ENCODE measurements around the gene MKRN2. TPM values are rescaled to one million over a fixed set of nuclear protein-coding genes. Genes with fewer than 3 reads are reported as not detected.

Gene MKRN2
- total RNA-seq, result 10 to 100 TPM; 37.7 to 43.7 (median 37.8) TPM

GRCh38 chr3:12556690-12557472, at the start of gene MKRN2:
Gene MKRN2, plus strand, starts transcription at chr3:12557087. Its CDS starts 64 bp downstream, at chr3:12557151.
- H3K4me3 Mint-ChIP-seq, result peak within 1 kb of the TSS; percentile 90
- no peaks in the 10 kb centered on the region for H3K9me3 Mint-ChIP-seq
- ATAC-seq (peak; percentile 97 to 98), DNase-seq (peak; percentile 80)
- H3K27me3 Mint-ChIP-seq (ENCODE audit: low read depth), result peaks cover 28% of the 10 kb centered on the region
- peaks cover 57% of the 10 kb centered on the region for H3K4me1 Mint-ChIP-seq (ENCODE audit: low read depth)
- H3K36me3 Mint-ChIP-seq (ENCODE audit: insufficient read depth), result no peaks in the 10 kb centered on the region

DNA sequence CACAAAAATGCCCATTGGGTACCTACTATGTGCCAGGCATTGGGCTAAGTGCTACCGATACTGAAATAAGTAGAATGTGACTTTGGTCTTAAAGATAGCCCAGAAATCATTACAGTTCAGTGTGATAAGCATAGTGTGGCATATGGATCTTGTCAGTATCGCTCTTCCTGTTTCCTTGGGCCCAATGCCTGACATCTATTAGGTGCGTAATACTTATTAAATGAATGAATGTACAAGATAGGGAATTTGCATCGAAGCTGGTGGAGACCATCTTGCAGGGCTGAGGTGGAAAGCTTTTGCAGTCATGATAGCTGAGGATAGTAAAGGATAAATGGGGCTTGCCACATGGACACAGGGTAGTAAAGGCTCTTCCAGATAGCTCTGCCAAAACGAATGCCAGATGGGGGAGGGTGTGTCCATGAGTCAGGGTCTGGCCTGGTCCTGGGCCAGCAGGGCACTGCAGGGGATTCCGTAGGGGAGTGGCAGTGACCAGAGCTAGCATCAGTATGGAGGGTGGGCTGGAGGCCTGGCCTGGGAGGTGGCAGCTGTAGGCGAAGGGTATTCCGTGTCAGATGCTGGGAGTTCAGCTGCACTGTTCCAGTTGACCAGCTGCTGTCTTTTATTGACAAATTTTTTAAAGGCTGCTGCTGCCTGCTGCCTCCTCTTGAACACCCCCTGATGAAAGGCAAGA, 49.2 kb upstream of the MKRN2 start:
- no peak for DNase-seq
- Mint-ChIP-seq H3K27me3 (ENCODE audit: low read depth) (no peaks in the 10 kb centered on the region), H3K9me3 (no peaks in the 10 kb centered on the region), H3K4me1 (ENCODE audit: low read depth) (no peaks in the 10 kb centered on the region), H3K4me3 (no peak overlapping the region), H3K36me3 (ENCODE audit: insufficient read depth) (peaks cover 40% of the 10 kb centered on the region)
- ATAC-seq, result no peak

DNA sequence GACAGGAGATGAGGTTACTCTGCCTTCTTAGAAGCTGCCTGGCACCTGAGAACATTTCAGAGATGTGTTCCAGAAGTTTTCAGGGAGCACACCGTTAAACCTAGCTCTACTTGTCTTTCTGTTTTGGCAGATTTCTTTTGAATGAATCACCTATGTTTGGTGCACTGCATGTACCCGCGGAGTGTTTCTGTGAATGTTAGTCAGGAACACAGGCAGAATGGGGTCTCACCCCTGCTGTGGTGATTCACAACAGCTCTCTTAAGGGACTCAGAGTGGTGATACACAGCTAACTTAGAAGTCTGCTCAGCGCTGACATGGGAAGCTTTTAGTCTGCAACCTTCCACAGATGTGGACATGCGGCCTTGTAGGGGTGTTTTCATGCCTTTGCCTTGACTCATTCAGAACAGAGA, 48.6 kb upstream of the MKRN2 start:
- Mint-ChIP-seq H3K27me3 (ENCODE audit: low read depth) (no peaks in the 10 kb centered on the region), H3K4me3 (no peak overlapping the region), H3K9me3 (no peaks in the 10 kb centered on the region), H3K36me3 (ENCODE audit: insufficient read depth) (peaks cover 36% of the 10 kb centered on the region), H3K4me1 (ENCODE audit: low read depth) (no peaks in the 10 kb centered on the region)
- ATAC-seq (no peak), DNase-seq (no peak)

DNA sequence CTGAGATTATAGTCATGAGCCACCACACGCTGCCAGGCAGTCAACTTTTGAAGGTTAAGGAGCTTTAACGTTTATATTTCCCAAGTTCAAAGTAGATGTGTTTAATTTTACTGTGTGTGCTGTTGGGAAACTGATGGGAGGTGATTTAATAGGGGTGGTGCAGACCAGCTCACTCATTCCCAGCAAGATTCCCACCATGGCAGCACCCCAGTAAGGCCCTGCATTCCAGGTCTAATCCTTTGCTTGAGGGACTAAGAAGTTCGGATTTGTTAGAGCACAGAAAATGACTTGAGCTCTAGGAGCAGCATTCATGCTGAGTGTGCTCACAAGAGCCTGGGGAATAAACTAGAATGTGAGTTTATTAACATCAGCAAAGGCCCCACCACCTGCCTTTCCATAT, 47.4 kb upstream of the MKRN2 start:
- no peaks in the 10 kb centered on the region for H3K27me3 Mint-ChIP-seq (ENCODE audit: low read depth)
- H3K4me1 Mint-ChIP-seq (ENCODE audit: low read depth), result no peaks in the 10 kb centered on the region
- ATAC-seq (no peak), DNase-seq (no peak)
- no peak overlapping the region for H3K4me3 Mint-ChIP-seq
- H3K9me3 Mint-ChIP-seq, result no peaks in the 10 kb centered on the region
- H3K36me3 Mint-ChIP-seq (ENCODE audit: insufficient read depth), result peaks cover 32% of the 10 kb centered on the region

DNA sequence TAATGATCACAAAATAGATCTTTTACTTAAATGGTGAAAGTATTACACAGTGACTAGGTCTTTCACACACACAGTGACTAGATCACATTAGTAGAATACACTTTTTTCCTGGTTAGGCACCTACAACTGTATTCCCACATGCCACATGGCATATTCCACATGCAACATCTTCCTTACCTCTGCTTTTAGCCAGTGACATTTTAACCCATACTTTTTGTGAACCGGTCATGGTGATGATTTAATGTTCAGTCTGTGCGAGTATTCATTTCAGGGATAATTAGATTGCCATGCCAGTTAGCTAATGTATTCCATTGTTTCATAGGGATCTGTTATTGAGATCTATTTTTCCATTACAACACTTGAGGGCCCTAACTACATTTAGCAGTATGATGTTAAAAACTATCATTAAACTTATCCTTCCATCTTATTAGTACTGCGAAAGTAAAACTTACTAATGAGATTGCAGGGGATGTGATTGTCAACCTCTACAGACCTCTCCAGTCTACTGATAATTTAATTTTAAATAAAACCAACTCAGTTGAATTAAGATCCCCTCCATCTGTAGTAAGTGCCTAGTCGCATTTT, 44.3 kb upstream of the MKRN2 start:
- no peak overlapping the region for H3K4me3 Mint-ChIP-seq
- no peak for ATAC-seq
- H3K36me3 Mint-ChIP-seq (ENCODE audit: insufficient read depth), result peaks cover 24% of the 10 kb centered on the region

GRCh38 chr3:12513694-12514446, 43.0 kb upstream of the MKRN2 start:
- H3K4me3 Mint-ChIP-seq, result no peak overlapping the region
- no peak for DNase-seq
- no peaks in the 10 kb centered on the region for H3K4me1 Mint-ChIP-seq (ENCODE audit: low read depth)
- no peaks in the 10 kb centered on the region for H3K27me3 Mint-ChIP-seq (ENCODE audit: low read depth)
- no peak for ATAC-seq
- H3K9me3 Mint-ChIP-seq, result no peaks in the 10 kb centered on the region
- H3K36me3 Mint-ChIP-seq (ENCODE audit: insufficient read depth), result peaks cover 23% of the 10 kb centered on the region

More for the DNA sequence above, 44.3 kb upstream of the MKRN2 start:
- H3K9me3 Mint-ChIP-seq, result no peaks in the 10 kb centered on the region
- H3K4me1 Mint-ChIP-seq (ENCODE audit: low read depth), result no peaks in the 10 kb centered on the region
- DNase-seq, result no peak
- H3K27me3 Mint-ChIP-seq (ENCODE audit: low read depth), result no peaks in the 10 kb centered on the region

GRCh38 chr3:12515631-12516030, 41.3 kb upstream of the MKRN2 start:
- H3K36me3 Mint-ChIP-seq (ENCODE audit: insufficient read depth), result peaks cover 25% of the 10 kb centered on the region
- ATAC-seq (no peak), DNase-seq (no peak)
- H3K4me1 Mint-ChIP-seq (ENCODE audit: low read depth), result no peaks in the 10 kb centered on the region
- no peaks in the 10 kb centered on the region for H3K9me3 Mint-ChIP-seq
- H3K27me3 Mint-ChIP-seq (ENCODE audit: low read depth), result no peaks in the 10 kb centered on the region
- no peak overlapping the region for H3K4me3 Mint-ChIP-seq

GRCh38 chr3:12516873-12517272, 40.0 kb upstream of the MKRN2 start:
- Mint-ChIP-seq H3K9me3 (no peaks in the 10 kb centered on the region), H3K4me3 (no peak overlapping the region), H3K4me1 (ENCODE audit: low read depth) (no peaks in the 10 kb centered on the region), H3K36me3 (ENCODE audit: insufficient read depth) (peaks cover 26% of the 10 kb centered on the region), H3K27me3 (ENCODE audit: low read depth) (no peaks in the 10 kb centered on the region)
- DNase-seq, result no peak
- no peak for ATAC-seq

DNA sequence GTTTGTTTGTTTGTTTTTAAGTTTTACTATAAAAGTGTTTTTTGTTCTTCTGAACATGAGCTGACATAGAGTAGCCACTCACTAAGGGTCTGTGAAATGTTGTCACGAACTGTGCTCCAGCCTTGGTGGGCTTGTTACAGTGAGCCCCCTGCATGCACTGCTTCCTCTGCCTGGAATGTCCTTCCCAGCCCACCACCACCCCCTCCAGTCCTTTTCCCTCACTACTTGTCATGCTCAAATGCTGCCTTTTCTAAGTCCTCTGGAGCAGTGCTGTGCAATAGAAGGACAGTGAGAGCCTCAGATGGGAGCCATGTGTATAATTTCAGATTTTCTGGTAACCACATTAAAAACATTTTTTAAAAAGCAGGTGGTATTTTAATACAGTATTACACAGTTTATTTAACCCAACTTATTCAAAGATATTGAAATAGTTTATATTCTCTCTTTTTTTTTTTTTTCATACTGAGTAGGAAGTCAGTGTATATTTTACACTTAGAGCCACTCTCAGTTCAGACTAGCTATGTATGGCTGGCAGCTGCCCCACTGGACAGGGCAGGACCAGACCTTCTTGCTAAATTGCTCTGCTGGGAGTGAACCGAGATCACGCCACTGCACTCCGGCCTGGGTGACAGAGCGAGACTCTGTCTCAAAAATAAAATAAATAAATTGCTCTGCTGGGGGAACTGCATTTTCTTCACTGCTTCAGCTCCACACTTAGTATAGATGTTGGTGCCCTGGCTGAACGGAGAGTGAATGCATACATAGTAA, 38.4 kb upstream of the MKRN2 start:
- Mint-ChIP-seq H3K9me3 (no peaks in the 10 kb centered on the region), H3K27me3 (ENCODE audit: low read depth) (no peaks in the 10 kb centered on the region), H3K36me3 (ENCODE audit: insufficient read depth) (peaks cover 39% of the 10 kb centered on the region), H3K4me3 (no peak overlapping the region), H3K4me1 (ENCODE audit: low read depth) (no peaks in the 10 kb centered on the region)
- ATAC-seq, result no peak
- no peak for DNase-seq

- Mint-ChIP-seq H3K4me1 (ENCODE audit: low read depth) (no peaks in the 10 kb centered on the region), H3K9me3 (no peaks in the 10 kb centered on the region), H3K36me3 (ENCODE audit: insufficient read depth) (peaks cover 43% of the 10 kb centered on the region), H3K4me3 (no peak overlapping the region), H3K27me3 (ENCODE audit: low read depth) (no peaks in the 10 kb centered on the region)
- DNase-seq (no peak), ATAC-seq (no peak)
Observed at GRCh38 chr3:12521010-12521409, 35.9 kb upstream of the MKRN2 start.

DNA sequence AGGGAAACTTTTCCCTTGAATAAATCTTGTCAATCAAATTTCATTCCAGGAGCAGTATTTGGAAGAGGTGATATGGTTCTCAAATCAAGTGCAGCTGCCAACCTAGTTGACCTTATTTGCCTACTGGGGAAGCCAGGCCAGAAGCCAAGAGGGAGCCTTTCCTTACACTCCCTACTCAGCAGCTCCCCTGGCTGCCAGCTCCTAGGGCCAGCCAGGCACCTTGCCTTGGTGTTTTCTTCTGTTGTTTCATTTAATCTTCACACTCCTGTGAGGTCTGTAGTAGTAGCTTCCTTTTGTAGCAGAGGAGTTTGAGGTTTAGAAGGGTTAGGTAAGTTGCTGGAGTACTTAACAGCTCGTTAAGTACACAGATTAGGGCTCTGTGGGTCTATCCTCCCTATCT, 34.2 kb upstream of the MKRN2 start:
- Mint-ChIP-seq H3K4me1 (ENCODE audit: low read depth) (no peaks in the 10 kb centered on the region), H3K27me3 (ENCODE audit: low read depth) (no peaks in the 10 kb centered on the region), H3K36me3 (ENCODE audit: insufficient read depth) (peaks cover 52% of the 10 kb centered on the region), H3K9me3 (no peaks in the 10 kb centered on the region), H3K4me3 (no peak overlapping the region)
- no peak for DNase-seq
- no peak for ATAC-seq

GRCh38 chr3:12527757-12528143, 29.1 kb upstream of the MKRN2 start:
- no peaks in the 10 kb centered on the region for H3K4me1 Mint-ChIP-seq (ENCODE audit: low read depth)
- H3K9me3 Mint-ChIP-seq, result no peaks in the 10 kb centered on the region
- DNase-seq (no peak), ATAC-seq (no peak)
- H3K4me3 Mint-ChIP-seq, result no peak overlapping the region
- H3K36me3 Mint-ChIP-seq (ENCODE audit: insufficient read depth), result peaks cover 43% of the 10 kb centered on the region
- H3K27me3 Mint-ChIP-seq (ENCODE audit: low read depth), result no peaks in the 10 kb centered on the region

- Mint-ChIP-seq H3K27me3 (ENCODE audit: low read depth) (no peaks in the 10 kb centered on the region), H3K4me1 (ENCODE audit: low read depth) (no peaks in the 10 kb centered on the region), H3K4me3 (no peak overlapping the region), H3K9me3 (no peaks in the 10 kb centered on the region), H3K36me3 (ENCODE audit: insufficient read depth) (peaks cover 27% of the 10 kb centered on the region)
- ATAC-seq (no peak), DNase-seq (no peak)
Observed at GRCh38 chr3:12532182-12532581, 24.7 kb upstream of the MKRN2 start.

- no peaks in the 10 kb centered on the region for H3K9me3 Mint-ChIP-seq
- no peaks in the 10 kb centered on the region for H3K4me1 Mint-ChIP-seq (ENCODE audit: low read depth)
- no peak for DNase-seq
- no peak for ATAC-seq
- no peak overlapping the region for H3K4me3 Mint-ChIP-seq
- H3K36me3 Mint-ChIP-seq (ENCODE audit: insufficient read depth), result peaks cover 18% of the 10 kb centered on the region
- no peaks in the 10 kb centered on the region for H3K27me3 Mint-ChIP-seq (ENCODE audit: low read depth)
Observed at GRCh38 chr3:12536423-12536822, 20.5 kb upstream of the MKRN2 start.

All from activated T-cell treated with anti-CD3 and anti-CD28 coated beads, Interleukin-2, amount 50 U/mL, for 4 hours (primary cell).